HEK293 (cell line): Measurements from ENCODE around the gene PIEZO1.

Experiments
- CTCF ChIA-PET: fragments of 350-600 bp; formaldehyde crosslinking; extraction: SDS; loops from one replicate; lab custom pipeline; 2021; ENCODE audit warnings: antibody characterized with exemption; lab: Yijun Ruan, JAX
- POLR2A ChIA-PET: fragments of 300-600 bp; formaldehyde crosslinking; extraction: SDS; loops from one replicate; lab custom pipeline; 2020; ENCODE audit warnings: antibody characterized with exemption, inconsistent platforms; lab: Yijun Ruan, JAX
- H3K27ac ChIP-seq: fragments of 200-500 bp; sonication (Bioruptor generic); 2 replicates; pipeline ENCODE4 v1.5.1; 2014; ENCODE audit warnings: low read depth, low read length, control low read depth, inconsistent platforms; ENCODE audit errors: extremely low read depth
- H3K36me3 ChIP-seq, 2 experiments: fragments of 200-500 bp in 1 of 2; sonication (Bioruptor generic) in 1 of 2; 1 replicate in 1 of 2; 2 replicates in 1 of 2; pipeline ENCODE4 v1.5.1; 2014 to 2017; ENCODE audit warnings: inconsistent platforms in 2 of 2, low read length in 2 of 2; ENCODE audit not compliant: control insufficient read depth in 2 of 2, insufficient read depth in 1 of 2
- H3K4me1 ChIP-seq: fragments of 200-500 bp; sonication (Bioruptor generic); 2 replicates; pipeline ENCODE4 v1.5.1; 2014; ENCODE audit warnings: mild to moderate bottlenecking, low read length, inconsistent platforms; ENCODE audit not compliant: control insufficient read depth, insufficient read depth
- H3K4me3 ChIP-seq: 2 replicates; pipeline ENCODE4 v1.5.1; 2011; ENCODE audit warnings: low read depth, mild to moderate bottlenecking, control low read depth, low read length, moderate library complexity
- H3K9me3 ChIP-seq: fragments of 200-500 bp; sonication (Bioruptor generic); 2 replicates; pipeline ENCODE4 v1.5.1; 2014; ENCODE audit warnings: low read depth, low read length, inconsistent platforms; ENCODE audit not compliant: control insufficient read depth, insufficient read depth
- FEZF1 ChIP-seq: fragments of 450-650 bp; formaldehyde crosslinking; IDR thresholded peaks from 2 replicates; pipeline ENCODE4 v1.5.1; 2016; ENCODE audit warnings: missing biosample characterization, missing genetic modification characterization
- GLI4 ChIP-seq: fragments of 450-650 bp; formaldehyde crosslinking; IDR thresholded peaks from 2 replicates; pipeline ENCODE4 v1.5.1; 2016; ENCODE audit warnings: missing biosample characterization, missing genetic modification characterization
- GLIS1 ChIP-seq: fragments of 450-650 bp; formaldehyde crosslinking; IDR thresholded peaks from 2 replicates; pipeline ENCODE4 v1.5.1; 2016; ENCODE audit warnings: missing biosample characterization, missing genetic modification characterization
- GLIS2 ChIP-seq: fragments of 450-650 bp; formaldehyde crosslinking; IDR thresholded peaks from 2 replicates; pipeline ENCODE4 v1.5.1; 2016; ENCODE audit warnings: missing biosample characterization, missing genetic modification characterization
- KLF17 ChIP-seq: fragments of 450-650 bp; formaldehyde crosslinking; IDR thresholded peaks from 2 replicates; pipeline ENCODE4 v1.5.1; 2016; ENCODE audit warnings: missing biosample characterization, missing genetic modification characterization
- OVOL3 ChIP-seq: fragments of 450-650 bp; formaldehyde crosslinking; IDR thresholded peaks from 2 replicates; pipeline ENCODE4 v1.5.1; 2016; ENCODE audit warnings: missing biosample characterization, missing genetic modification characterization
- SP2 ChIP-seq: fragments of 450-650 bp; formaldehyde crosslinking; IDR thresholded peaks from 2 replicates; pipeline ENCODE4 v1.5.1; 2016; ENCODE audit warnings: missing biosample characterization, missing genetic modification characterization
- TCF7L2 ChIP-seq: IDR thresholded peaks from 2 replicates; pipeline ENCODE4 v1.6.1; 2011; ENCODE audit warnings: low read depth, mild to moderate bottlenecking, inconsistent platforms, low read length, moderate library complexity, borderline replicate concordance
- ZBTB26 ChIP-seq: fragments of 450-650 bp; formaldehyde crosslinking; optimal IDR thresholded peaks from 2 replicates; pipeline ENCODE3; 2016; ENCODE audit warnings: missing biosample characterization, mild to moderate bottlenecking, missing genetic modification characterization
- ZBTB6 ChIP-seq: fragments of 450-650 bp; formaldehyde crosslinking; IDR thresholded peaks from 2 replicates; pipeline ENCODE4 v1.5.1; 2017; ENCODE audit warnings: missing biosample characterization, missing genetic modification characterization
- ZIC2 ChIP-seq: fragments of 450-650 bp; formaldehyde crosslinking; IDR thresholded peaks from 2 replicates; pipeline ENCODE4 v1.5.1; 2016; ENCODE audit warnings: missing biosample characterization, missing genetic modification characterization
- ZNF138 ChIP-seq: fragments of 450-650 bp; formaldehyde crosslinking; IDR thresholded peaks from 2 replicates; pipeline ENCODE4 v1.5.1; 2016; ENCODE audit warnings: missing biosample characterization, missing genetic modification characterization, borderline replicate concordance
- ZNF184 ChIP-seq: fragments of 450-650 bp; IDR thresholded peaks from 2 replicates; pipeline ENCODE4 v1.5.1; 2018; ENCODE audit warnings: missing biosample characterization, mild to moderate bottlenecking, missing genetic modification characterization
- ZNF239 ChIP-seq: fragments of 450-650 bp; formaldehyde crosslinking; IDR thresholded peaks from 2 replicates; pipeline ENCODE4 v1.5.1; 2016; ENCODE audit warnings: missing biosample characterization, missing genetic modification characterization
- ZNF350 ChIP-seq: fragments of 450-650 bp; formaldehyde crosslinking; IDR thresholded peaks from 2 replicates; pipeline ENCODE4 v1.5.0; 2017; ENCODE audit warnings: missing biosample characterization, mild to moderate bottlenecking, missing genetic modification characterization
- ZNF37A ChIP-seq: fragments of 450-650 bp; IDR thresholded peaks from 2 replicates; pipeline ENCODE4 v1.5.1; 2018; ENCODE audit warnings: missing biosample characterization, missing genetic modification characterization
- ZNF394 ChIP-seq: fragments of 450-650 bp; formaldehyde crosslinking; IDR thresholded peaks from 2 replicates; pipeline ENCODE4 v1.5.1; 2016; ENCODE audit warnings: missing biosample characterization, missing genetic modification characterization, mild to moderate bottlenecking, moderate library complexity, borderline replicate concordance
- ZNF404 ChIP-seq: fragments of 450-650 bp; formaldehyde crosslinking; IDR thresholded peaks from 2 replicates; pipeline ENCODE4 v1.5.1; 2017; ENCODE audit warnings: missing biosample characterization, missing genetic modification characterization
- ZNF501 ChIP-seq: fragments of 450-650 bp; formaldehyde crosslinking; IDR thresholded peaks from 2 replicates; pipeline ENCODE4 v1.5.1; 2016; ENCODE audit warnings: missing biosample characterization, missing genetic modification characterization
- ZNF561 ChIP-seq: fragments of 450-650 bp; IDR thresholded peaks from 2 replicates; pipeline ENCODE4 v1.5.1; 2018; ENCODE audit warnings: missing biosample characterization, missing genetic modification characterization, borderline replicate concordance
- ZNF645 ChIP-seq: fragments of 450-650 bp; formaldehyde crosslinking; IDR thresholded peaks from 2 replicates; pipeline ENCODE4; 2016; ENCODE audit warnings: missing biosample characterization, missing genetic modification characterization
- ZNF658 ChIP-seq: fragments of 450-650 bp; formaldehyde crosslinking; IDR thresholded peaks from 2 replicates; pipeline ENCODE4; 2016; ENCODE audit warnings: missing biosample characterization, missing genetic modification characterization
- ZNF670 ChIP-seq: fragments of 450-650 bp; formaldehyde crosslinking; IDR thresholded peaks from 2 replicates; pipeline ENCODE4 v1.5.1; 2016; ENCODE audit warnings: missing biosample characterization, missing genetic modification characterization, low read depth
- ZNF692 ChIP-seq: fragments of 450-650 bp; formaldehyde crosslinking; IDR thresholded peaks from 2 replicates; pipeline ENCODE4 v1.5.1; 2016; ENCODE audit warnings: missing biosample characterization, missing genetic modification characterization

The PIEZO1 gene

GRCh38 chr16:88831838-88832237 is 46.8 kb upstream of the PIEZO1 start (continued):
- TF ChIP-seq ZNF138 (no peak), ZNF692 (no peak), ZBTB6 (no peak), ZNF645 (tag by site-specific recombination) (no peak), SP2 (tag by site-specific recombination) (no peak), ZNF404 (tag by site-specific recombination) (no peak), ZNF561 (tag by site-specific recombination) (no peak)

- CTCF ChIA-PET = interaction anchor here (0.7 kb wide), 1 partner anchor 24 kb away, joined by 3 read pairs; no protein-coding TSS in a partner anchor
- TF ChIP-seq ZNF658 (tag by site-specific recombination) (no peak), FEZF1 (tag by site-specific recombination) (no peak), GLIS2 (no peak), ZNF239 (peak; percentile 100), ZNF501 (tag by site-specific recombination) (no peak)
- TF ChIP-seq, all 188 proteins: peak for 1
- peaks cover 0 to 3% of the 10 kb centered on the region in 2 experiments; a peak in 1 of 3 replicates for H3K36me3 ChIP-seq
- no peaks in the 10 kb centered on the region for H3K9me3 ChIP-seq
- no peaks in the 10 kb centered on the region for H3K4me1 ChIP-seq
- H3K4me3 ChIP-seq = no peak overlapping the region
- POLR2A ChIA-PET = no interaction called here
- no peak overlapping the region for H3K27ac ChIP-seq
Observed at GRCh38 chr16:88830783-88831182, 45.8 kb upstream of the PIEZO1 start.

- H3K36me3 ChIP-seq = peaks cover 0 to 3% of the 10 kb centered on the region in 2 experiments; a peak in 1 of 3 replicates
- no peak overlapping the region for H3K4me3 ChIP-seq
- no peaks in the 10 kb centered on the region for H3K9me3 ChIP-seq
- H3K27ac ChIP-seq = no peak overlapping the region
- TF ChIP-seq OVOL3 (tag by site-specific recombination) = no peak
- TF ChIP-seq ZNF394 (tag by site-specific recombination) = no peak
- no peak for TF ChIP-seq ZBTB6
- no peak for TF ChIP-seq GLI4 (tag by site-specific recombination)
- TF ChIP-seq ZNF670 (tag by site-specific recombination) = no peak
- POLR2A ChIA-PET = no interaction called here
- H3K4me1 ChIP-seq = no peaks in the 10 kb centered on the region
- CTCF ChIA-PET = interaction anchor here (0.7 kb wide), 1 partner anchor 24 kb away, joined by 3 read pairs; no protein-coding TSS in a partner anchor
Observed at GRCh38 chr16:88830258-88830657, 45.2 kb upstream of the PIEZO1 start.

- Histone ChIP-seq H3K36me3 (peaks cover 0 to 3% of the 10 kb centered on the region in 2 experiments; a peak in 1 of 3 replicates), H3K9me3 (no peaks in the 10 kb centered on the region)
- TF ChIP-seq ZNF37A (tag by site-specific recombination) = no peak
- no peak for TF ChIP-seq TCF7L2
- no peak for TF ChIP-seq KLF17 (tag by site-specific recombination)
- TF ChIP-seq ZBTB26 = no peak
- TF ChIP-seq ZNF350 = no peak
- TF ChIP-seq GLIS1 (tag by site-specific recombination) = no peak
- no peak for TF ChIP-seq ZIC2 (tag by site-specific recombination)
- TF ChIP-seq ZNF184 (tag by site-specific recombination) = no peak
- TF ChIP-seq, all 188 proteins: peak for 0
- Histone ChIP-seq H3K27ac (no peak overlapping the region), H3K4me3 (no peak overlapping the region), H3K4me1 (no peaks in the 10 kb centered on the region)
- ChIA-PET POLR2A (no interaction called here), CTCF (interaction anchor here (0.9 kb wide), 1 partner anchor 339 kb away, joined by 3 read pairs; no protein-coding TSS in a partner anchor)
Observed at GRCh38 chr16:88828711-88829110, 43.7 kb upstream of the PIEZO1 start.
